ENCODE data around the gene GUCY2F.

The GUCY2F gene

GRCh38 chrX:109393859-109394258, 88.0 kb downstream of the GUCY2F start:
- peak; percentile 18 for DNase-seq (ENCODE audit: low spot score)

- no peak for DNase-seq (ENCODE audit: low spot score)
Measured at GRCh38 chrX:109392895-109393294, 89.0 kb downstream of the GUCY2F start.

GRCh38 chrX:109390556-109390955, 91.3 kb downstream of the GUCY2F start:
- DNase-seq (ENCODE audit: low spot score) = no peak

- DNase-seq (ENCODE audit: low spot score) = no peak
Measured at GRCh38 chrX:109389917-109390316, 92.0 kb downstream of the GUCY2F start.

GRCh38 chrX:109384699-109385098, 97.2 kb downstream of the GUCY2F start:
- DNase-seq (ENCODE audit: low spot score) = peak; percentile 30

- DNase-seq (ENCODE audit: low spot score) = no peak
Measured at GRCh38 chrX:109382332-109382731, 99.6 kb downstream of the GUCY2F start.

- DNase-seq (ENCODE audit: low spot score) = no peak
Measured at GRCh38 chrX:109378281-109378680, 103.6 kb downstream of the GUCY2F start.

- DNase-seq (ENCODE audit: low spot score) = peak; percentile 27
Measured at GRCh38 chrX:109374262-109374960, 107.5 kb downstream of the GUCY2F start.

- DNase-seq (ENCODE audit: low spot score) = no peak
Measured at GRCh38 chrX:109373468-109373867, 108.4 kb downstream of the GUCY2F start.

- DNase-seq (ENCODE audit: low spot score) = no peak
Measured at GRCh38 chrX:109372716-109373115, 109.2 kb downstream of the GUCY2F start.

GRCh38 chrX:109372291-109372690, 109.6 kb downstream of the GUCY2F start:
- DNase-seq (ENCODE audit: low spot score) = no peak

GRCh38 chrX:109362101-109362500, 119.8 kb downstream of the GUCY2F start:
- no peak for DNase-seq (ENCODE audit: low spot score)

GRCh38 chrX:109360301-109360700, 121.6 kb downstream of the GUCY2F start:
- peak; percentile 14 for DNase-seq (ENCODE audit: low spot score)

GRCh38 chrX:109357706-109358105, 124.2 kb downstream of the GUCY2F start:
- DNase-seq (ENCODE audit: low spot score) = no peak

- no peak for DNase-seq (ENCODE audit: low spot score)
Measured at GRCh38 chrX:109356684-109357083, 125.2 kb downstream of the GUCY2F start.

- no peak for DNase-seq (ENCODE audit: low spot score)
Measured at GRCh38 chrX:109352066-109352588, 129.8 kb downstream of the GUCY2F start.

- DNase-seq (ENCODE audit: low spot score) = no peak
Measured at GRCh38 chrX:109351557-109351956, 130.3 kb downstream of the GUCY2F start.

GRCh38 chrX:109350551-109350950, 131.3 kb downstream of the GUCY2F start:
- no peak for DNase-seq (ENCODE audit: low spot score)

GRCh38 chrX:109350051-109350450, 131.8 kb downstream of the GUCY2F start:
- no peak for DNase-seq (ENCODE audit: low spot score)

- peak; percentile 11 for DNase-seq (ENCODE audit: low spot score)
Measured at GRCh38 chrX:109347632-109348031, 134.3 kb downstream of the GUCY2F start.

GRCh38 chrX:109346491-109346890, 135.4 kb downstream of the GUCY2F start:
- DNase-seq (ENCODE audit: low spot score) = no peak

GRCh38 chrX:109345856-109346255, 136.0 kb downstream of the GUCY2F start:
- DNase-seq (ENCODE audit: low spot score) = no peak

- peak; percentile 21 for DNase-seq (ENCODE audit: low spot score)
Measured at GRCh38 chrX:109344678-109345077, 137.2 kb downstream of the GUCY2F start.

- no peak for DNase-seq (ENCODE audit: low spot score)
Measured at GRCh38 chrX:109344101-109344500, 137.8 kb downstream of the GUCY2F start.

Measured in RKO (cell line).